Adrenal gland (tissue), 5 donors: ENCODE data around the gene IGF2.

Experiments
- CTCF ChIP-seq, 6 experiments: fragments of 450-650 bp in 4 of 6; fragments of 200-600 bp in 2 of 6; sonication (generic) in 1 of 6; IDR thresholded peaks; 1 replicate in 5 of 6; 2 replicates in 1 of 6; pipeline versions ENCODE4 v1.5.1 to v1.8.0; 2016 to 2021; ENCODE audit warnings: antibody characterized with exemption in 6 of 6, mild to moderate bottlenecking in 2 of 6, moderate library complexity in 1 of 6
- POLR2A ChIP-seq, 2 donors: fragments of 450-650 bp; IDR thresholded peaks; one replicate each; pipeline ENCODE4 v1.6.1; 2017; ENCODE audit warnings: antibody characterized with exemption in 2 of 2, mild to moderate bottlenecking in 2 of 2, moderate library complexity in 1 of 2
- donor health status: DM: no; HTN: no; CAD: no.

- TF ChIP-seq CTCF (IDR thresholded peaks at IDR 0.05) (no peak), POLR2A (IDR thresholded peaks at IDR 0.05) (no peak)
Observed at GRCh38 chr11:2172676-2173075, 33.5 kb upstream of the IGF2 start.
